GM18526 (cell line): ENCODE data around the gene FAM168B.

Experiments
- POLR2A ChIP-seq: IDR thresholded peaks from 3 replicates; pipeline ENCODE4 v1.6.1; 2011; ENCODE audit not compliant: insufficient read length; ENCODE audit errors: extremely low read depth

Gene FAM168B

DNA sequence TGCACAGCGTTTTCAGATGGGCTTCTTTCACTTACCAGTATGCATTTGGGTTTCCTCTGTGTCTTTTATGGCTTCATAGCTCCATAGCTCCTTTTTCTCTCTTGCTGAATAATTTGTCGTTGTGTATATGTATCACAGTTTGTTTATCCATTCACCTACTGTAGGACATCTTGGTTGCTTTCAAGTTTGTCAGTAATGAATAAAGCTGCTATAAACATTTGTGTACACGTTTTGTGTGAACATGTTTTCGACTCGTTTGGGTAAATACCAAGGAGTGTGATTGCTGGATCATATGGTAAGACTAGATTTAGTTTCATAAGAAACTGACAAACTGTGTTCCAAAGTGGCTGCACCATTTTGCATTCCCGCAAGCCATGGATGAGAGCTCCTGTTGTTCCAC, 94.7 kb downstream of the FAM168B start:
- no peak for TF ChIP-seq POLR2A
